Midbrain (tissue), 1 donor: Measurements from ENCODE around the gene PSG5.
"Not testable (repeated sequence)": the region's sequence is repeated elsewhere in the genome, so short reads cannot be mapped to it uniquely, and the experiment has no call there.

Experiments
- DNase-seq: peaks from one replicate; lab custom pipeline; 2025; lab: John Stamatoyannopoulos, UW

The PSG5 gene

DNA sequence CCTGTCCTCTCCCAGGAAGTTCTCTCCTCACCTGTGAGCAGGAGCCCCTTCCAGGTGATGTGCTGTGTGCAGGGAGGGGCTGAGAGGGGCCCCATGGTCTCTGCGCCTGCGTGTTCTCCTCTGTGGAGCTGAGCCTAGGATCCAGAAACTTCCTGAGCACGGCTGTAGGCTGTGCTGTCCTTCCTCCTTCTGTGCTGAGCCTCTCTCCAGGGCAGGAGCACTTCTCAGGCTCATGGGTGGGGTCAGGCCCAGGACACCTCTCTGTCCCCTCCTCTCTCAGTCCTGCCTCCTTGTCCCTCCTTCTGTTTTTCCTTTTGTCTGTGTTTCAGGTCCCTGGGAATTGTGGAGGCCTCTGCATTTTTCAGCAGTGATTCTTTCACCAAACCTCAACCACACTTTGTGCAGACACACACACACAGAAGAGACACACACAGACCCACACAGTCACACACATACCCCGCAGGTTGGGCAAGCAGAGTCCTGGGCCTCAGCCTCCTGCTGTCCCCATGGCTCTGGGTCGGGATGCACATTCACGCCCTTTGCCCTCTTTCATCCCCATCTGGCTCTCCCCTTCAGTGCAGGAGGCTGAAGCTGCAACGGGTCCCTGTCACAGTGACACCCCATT lies at the start of gene PSG5:
TSS of gene PSG5 (minus strand) at position 226 of the 625 bp plus-strand sequence. CDS start at position 95, 131 bp downstream.
- DNase-seq, result not testable (repeated sequence)

DNA sequence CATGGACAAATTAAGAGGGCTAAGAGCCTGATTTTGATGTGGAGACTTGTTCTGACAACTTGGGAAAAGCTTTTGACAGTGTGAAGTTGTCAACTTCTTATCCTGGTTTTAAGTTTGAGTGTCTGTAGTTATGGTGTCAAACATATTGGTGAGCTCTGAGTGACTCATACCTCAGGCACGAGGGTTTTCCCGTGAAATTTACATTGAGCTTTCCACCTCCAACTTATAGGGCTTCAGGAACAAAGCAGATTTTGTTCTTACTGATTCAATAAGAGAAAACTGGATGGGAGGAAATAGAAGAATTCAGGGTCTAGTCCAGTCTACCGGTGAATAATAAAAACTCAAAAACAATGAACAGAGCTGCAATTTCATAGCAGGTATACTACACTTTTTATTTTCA lies 49.4 kb upstream of the PSG5 start:
- DNase-seq, result not testable (repeated sequence)

- DNase-seq, result no peak
These were observed 43.0 kb upstream of the PSG5 start for GRCh38 chr19:43229315-43229714.

GRCh38 chr19:43228730-43229129 lies 42.4 kb upstream of the PSG5 start:
- not testable (repeated sequence) for DNase-seq

GRCh38 chr19:43226986-43227385 lies 40.6 kb upstream of the PSG5 start:
- not testable (repeated sequence) for DNase-seq

- DNase-seq, result no peak
These were observed 38.5 kb upstream of the PSG5 start for GRCh38 chr19:43224855-43225253.

GRCh38 chr19:43224201-43224854 lies 38.0 kb upstream of the PSG5 start:
- not testable (repeated sequence) for DNase-seq

DNA sequence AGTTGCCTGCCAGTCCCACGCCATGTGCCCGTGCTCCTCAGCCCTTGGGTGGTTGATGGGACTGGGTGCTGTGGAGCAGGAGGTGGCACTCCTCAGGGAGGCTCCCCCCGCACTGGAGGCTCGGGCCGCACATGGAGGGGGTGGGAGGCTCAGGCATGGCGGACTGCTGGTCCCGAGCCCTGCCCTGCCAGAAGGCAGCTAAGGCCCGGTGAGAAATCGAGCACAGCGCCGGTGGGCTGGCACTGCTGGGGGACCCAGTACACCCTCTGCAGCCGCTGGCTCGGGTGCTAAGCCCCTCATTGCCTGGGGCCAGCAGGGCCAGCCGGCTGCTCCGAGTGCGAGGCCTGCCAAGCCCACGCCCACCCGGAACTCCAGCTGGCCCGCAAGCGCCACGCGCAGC lies 35.6 kb upstream of the PSG5 start:
- DNase-seq, result not testable (repeated sequence)

DNA sequence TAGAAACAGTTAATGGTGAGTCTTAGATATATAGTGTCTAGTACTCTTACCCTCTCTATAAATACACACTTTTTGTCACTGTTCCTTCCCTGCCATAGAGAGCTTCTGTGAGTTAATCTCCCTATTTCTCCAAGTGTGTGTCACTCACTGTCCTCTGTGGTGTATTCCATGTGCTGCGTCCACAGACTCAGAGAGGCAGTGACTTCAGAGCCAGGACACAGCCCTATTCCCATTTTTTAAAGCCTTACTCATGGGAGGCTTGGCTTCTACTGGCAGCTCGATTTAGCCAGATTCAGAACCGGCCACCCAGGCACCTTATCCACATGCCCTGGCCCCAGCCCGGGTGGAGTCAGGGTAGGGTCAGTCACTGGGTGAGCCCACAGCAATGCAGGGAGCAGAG lies 32.8 kb upstream of the PSG5 start:
- not testable (repeated sequence) for DNase-seq

- not testable (repeated sequence) for DNase-seq
These were observed 29.5 kb upstream of the PSG5 start for GRCh38 chr19:43215881-43216280.

GRCh38 chr19:43207991-43208390 lies 21.7 kb upstream of the PSG5 start:
- DNase-seq, result no peak

- DNase-seq, result not testable (repeated sequence)
These were observed 20.8 kb upstream of the PSG5 start for GRCh38 chr19:43207174-43207573.

- DNase-seq, result not testable (repeated sequence)
These were observed 19.3 kb upstream of the PSG5 start, which contains the start of gene PSG4 for GRCh38 chr19:43205471-43206105. PSG4 (minus strand) TSS chr19:43205638; CDS start chr19:43205536, 102 bp downstream.

GRCh38 chr19:43203611-43204010 lies 17.3 kb upstream of the PSG5 start:
- DNase-seq, result not testable (repeated sequence)

DNA sequence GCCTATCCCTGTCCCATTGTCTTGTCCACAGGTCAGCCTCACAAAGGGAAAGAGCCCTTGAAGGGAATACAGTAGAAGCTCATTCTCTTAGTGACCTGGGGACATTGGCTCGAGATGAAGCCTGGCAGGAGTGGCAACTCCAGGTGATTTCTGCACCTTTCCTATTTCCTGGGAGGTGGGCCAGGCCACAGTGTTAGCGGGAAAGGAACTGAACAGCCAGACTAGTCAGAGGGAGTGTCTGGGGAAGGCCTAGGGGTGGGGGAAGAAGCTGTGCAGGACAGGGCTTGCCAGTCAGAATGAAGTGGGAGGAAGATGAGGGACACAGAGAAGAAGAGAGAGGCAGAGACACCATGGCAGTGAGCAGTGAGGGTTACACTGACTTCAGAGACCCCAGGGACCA lies 15.6 kb upstream of the PSG5 start:
- DNase-seq, result not testable (repeated sequence)

DNA sequence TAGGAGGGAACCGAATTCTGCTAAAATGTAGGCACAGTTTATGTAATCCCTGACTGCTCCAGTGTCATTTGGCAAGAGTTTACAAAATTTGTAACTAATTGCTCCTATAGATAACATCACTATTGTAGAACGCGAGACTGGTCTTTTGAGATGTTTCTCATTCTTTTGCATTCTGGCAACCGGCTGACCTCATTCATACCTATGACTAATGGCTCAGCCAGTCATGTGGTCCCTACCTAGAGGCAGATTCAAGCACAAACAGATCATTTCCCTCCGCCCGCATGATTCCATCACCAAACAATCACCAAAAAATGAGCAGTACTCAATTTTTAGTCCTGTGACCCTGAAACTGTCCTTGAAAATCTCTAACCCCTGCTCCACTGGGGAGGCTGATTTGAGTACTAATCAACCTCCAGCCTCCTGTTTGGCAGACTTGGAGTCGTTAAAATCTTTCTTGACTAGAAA lies 15.0 kb upstream of the PSG5 start:
- DNase-seq, result not testable (repeated sequence)

DNA sequence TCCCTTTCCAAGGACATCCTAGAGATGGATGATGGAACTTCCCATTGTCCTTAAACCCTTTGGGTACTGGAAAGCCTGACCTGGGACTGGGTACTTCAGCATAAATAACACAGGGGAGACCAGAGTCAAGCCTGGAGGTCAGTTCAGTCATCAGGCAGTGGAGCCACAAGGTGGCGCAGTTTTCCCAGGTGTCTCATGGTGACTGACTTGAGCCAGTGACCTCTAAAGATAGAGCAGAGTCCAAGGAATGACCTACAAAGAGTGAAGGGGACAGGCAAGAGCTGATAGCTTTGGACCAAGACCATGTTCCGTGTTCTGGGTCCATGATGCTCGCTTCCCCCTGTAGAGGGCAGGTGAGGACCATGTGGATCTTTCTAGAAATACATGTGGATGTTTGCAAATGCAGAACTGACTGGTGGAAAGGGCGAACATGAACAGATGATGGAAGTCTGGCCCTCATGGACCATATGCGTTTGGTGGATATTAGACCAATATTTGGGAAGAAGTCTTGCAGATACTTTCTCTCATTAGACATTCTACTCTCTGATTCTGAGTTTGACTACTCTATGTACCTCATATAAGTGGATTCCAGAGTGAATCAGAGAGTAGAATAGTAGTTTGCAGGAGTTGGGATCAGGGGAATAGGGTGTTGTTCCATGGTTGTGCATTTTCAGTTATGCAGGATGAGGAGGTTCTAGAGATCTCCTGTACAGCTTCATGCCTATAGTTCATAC lies 12.5 kb upstream of the PSG5 start:
- not testable (repeated sequence) for DNase-seq

- not testable (repeated sequence) for DNase-seq
These were observed 11.5 kb upstream of the PSG5 start for GRCh38 chr19:43197666-43198397.

DNA sequence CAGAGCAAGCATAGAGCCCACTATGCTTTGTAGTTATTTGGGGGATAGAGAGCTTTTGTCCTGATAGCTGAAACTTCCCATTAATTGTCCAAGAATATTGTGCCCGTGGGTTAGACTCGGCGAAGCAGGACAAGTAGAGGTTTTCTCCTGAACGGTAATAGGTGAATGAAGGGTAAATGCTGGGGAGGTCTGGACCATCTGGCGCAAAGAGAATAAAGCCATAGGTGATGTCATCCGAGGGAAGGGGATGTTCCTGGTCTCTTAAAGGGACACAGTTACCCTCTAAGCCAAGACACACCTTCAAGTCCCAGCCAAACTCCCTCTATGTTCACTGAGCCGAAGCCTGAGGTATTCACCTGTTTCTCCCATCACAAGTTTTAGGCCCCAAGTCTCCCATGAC lies 8.1 kb upstream of the PSG5 start:
- not testable (repeated sequence) for DNase-seq

- not testable (repeated sequence) for DNase-seq
These were observed 6.2 kb upstream of the PSG5 start for GRCh38 chr19:43192381-43193155.

DNA sequence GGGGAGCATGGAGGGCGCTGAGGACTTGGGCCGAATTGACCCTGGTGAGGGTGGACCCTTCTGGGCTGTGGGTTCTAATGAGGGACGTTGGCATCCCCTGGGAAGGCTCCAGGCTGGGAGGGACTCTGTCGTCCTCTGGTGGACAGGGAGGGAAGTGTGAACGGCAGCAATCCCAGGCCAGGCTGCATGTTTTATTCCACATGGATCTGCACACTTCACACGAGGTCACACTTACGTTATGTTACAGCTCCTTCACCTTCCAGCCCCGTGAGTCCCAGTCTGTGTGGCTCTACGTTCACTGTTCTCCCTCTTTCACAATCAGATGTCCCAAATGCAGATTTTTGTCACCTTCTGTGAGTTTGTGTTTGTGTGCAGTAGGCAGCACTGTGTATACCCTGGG lies 1.8 kb upstream of the PSG5 start:
- DNase-seq, result not testable (repeated sequence)
